Ectodermal cell (in vitro differentiated cells): ENCODE data around the gene CSMD2.

Source experiments
- H3K27ac ChIP-seq: 2 replicates; pipeline ENCODE4 v1.7.0; 2013; ENCODE audit warnings: mild to moderate bottlenecking, low read depth, low read length; ENCODE audit not compliant: insufficient read depth, poor library complexity, severe bottlenecking
- H3K27me3 ChIP-seq: 2 replicates; pipeline ENCODE4 v1.7.0; 2013; ENCODE audit warnings: mild to moderate bottlenecking, low read length; ENCODE audit not compliant: insufficient read depth, control insufficient read depth, poor library complexity, severe bottlenecking
- H3K36me3 ChIP-seq: one replicate; pipeline ENCODE4 v1.7.0; 2013; ENCODE audit warnings: low read length; ENCODE audit not compliant: control insufficient read depth, insufficient read depth
- H3K4me1 ChIP-seq: one replicate; pipeline ENCODE4 v1.7.0; 2013; ENCODE audit warnings: low read length; ENCODE audit not compliant: control insufficient read depth, insufficient read depth
- H3K4me3 ChIP-seq: 2 replicates; pipeline ENCODE4 v1.7.0; 2013; ENCODE audit warnings: low read depth, low read length, control low read depth; ENCODE audit not compliant: insufficient read depth
- H3K9me3 ChIP-seq: 2 replicates; pipeline ENCODE4 v1.7.0; 2013; ENCODE audit warnings: mild to moderate bottlenecking, low read length, moderate library complexity; ENCODE audit not compliant: control insufficient read depth
- WGBS, 2 experiments: methylation state at CpG; one replicate each; pipeline ENCODE4 v1.1.7; 2013; ENCODE audit warnings: missing lambda C conversion rate in 2 of 2; 5-methylcytosine and 5-hydroxymethylcytosine counted together

Gene CSMD2

GRCh38 chr1:33897092-33897725 is 267.8 kb downstream of the CSMD2 start:
- H3K4me3 ChIP-seq: no peak overlapping the region
- no peak overlapping the region for H3K27ac ChIP-seq
- H3K4me1 ChIP-seq: peaks cover 15% of the 10 kb centered on the region
- H3K9me3 ChIP-seq: no peaks in the 10 kb centered on the region
- H3K27me3 ChIP-seq: no peaks in the 10 kb centered on the region
- no peaks in the 10 kb centered on the region for H3K36me3 ChIP-seq
- WGBS, 2 experiments: 84 to 92% methylated on average over 5 of the region's 5 CpGs

GRCh38 chr1:33895976-33896375 is 269.1 kb downstream of the CSMD2 start:
- WGBS, 2 experiments: 100% methylated on average over 2 of the region's 2 CpGs
- H3K36me3 ChIP-seq: no peaks in the 10 kb centered on the region
- no peak overlapping the region for H3K4me3 ChIP-seq
- no peaks in the 10 kb centered on the region for H3K9me3 ChIP-seq
- H3K27ac ChIP-seq: no peak overlapping the region
- no peaks in the 10 kb centered on the region for H3K27me3 ChIP-seq
- H3K4me1 ChIP-seq: peaks cover 15% of the 10 kb centered on the region

GRCh38 chr1:33895396-33895795 is 269.6 kb downstream of the CSMD2 start:
- H3K27ac ChIP-seq: no peak overlapping the region
- no peak overlapping the region for H3K4me3 ChIP-seq
- no peaks in the 10 kb centered on the region for H3K27me3 ChIP-seq
- H3K4me1 ChIP-seq: peaks cover 15% of the 10 kb centered on the region
- H3K9me3 ChIP-seq: no peaks in the 10 kb centered on the region
- H3K36me3 ChIP-seq: no peaks in the 10 kb centered on the region
- WGBS, 2 experiments: 65 to 68% methylated on average over 8 of the region's 8 CpGs

- Histone ChIP-seq H3K36me3 (no peaks in the 10 kb centered on the region), H3K9me3 (no peaks in the 10 kb centered on the region), H3K27me3 (no peaks in the 10 kb centered on the region), H3K4me1 (peaks cover 15% of the 10 kb centered on the region), H3K27ac (peak overlapping the region; percentile 12), H3K4me3 (no peak overlapping the region)
- WGBS, 2 experiments: 67 to 78% methylated on average over 3 of the region's 3 CpGs
Measured at GRCh38 chr1:33893147-33893830, 271.7 kb downstream of the CSMD2 start.

GRCh38 chr1:33886496-33886895 is 278.5 kb downstream of the CSMD2 start:
- WGBS, 2 experiments: 7 to 12% methylated on average over 5 of the region's 5 CpGs
- Histone ChIP-seq H3K27me3 (no peaks in the 10 kb centered on the region), H3K4me1 (peaks cover 5% of the 10 kb centered on the region), H3K9me3 (no peaks in the 10 kb centered on the region), H3K36me3 (no peaks in the 10 kb centered on the region), H3K4me3 (no peak overlapping the region), H3K27ac (no peak overlapping the region)

- no peak overlapping the region for H3K27ac ChIP-seq
- 85 to 100% methylated on average over 1 to 2 of the region's 2 CpGs for WGBS, 2 experiments
Measured at GRCh38 chr1:33880305-33880704, 284.7 kb downstream of the CSMD2 start.

GRCh38 chr1:33878392-33878791 is 286.6 kb downstream of the CSMD2 start:
- 92 to 94% methylated on average over 2 of the region's 2 CpGs for WGBS, 2 experiments
- Histone ChIP-seq H3K27me3 (no peaks in the 10 kb centered on the region), H3K36me3 (no peaks in the 10 kb centered on the region), H3K4me1 (peaks cover 6% of the 10 kb centered on the region), H3K4me3 (no peak overlapping the region), H3K27ac (no peak overlapping the region), H3K9me3 (no peaks in the 10 kb centered on the region)

More at GRCh38 chr1:33880305-33880704, 284.7 kb downstream of the CSMD2 start:
- no peaks in the 10 kb centered on the region for H3K9me3 ChIP-seq
- no peak overlapping the region for H3K4me3 ChIP-seq
- H3K27me3 ChIP-seq: no peaks in the 10 kb centered on the region
- peaks cover 6% of the 10 kb centered on the region for H3K4me1 ChIP-seq
- H3K36me3 ChIP-seq: no peaks in the 10 kb centered on the region

- H3K9me3 ChIP-seq: no peaks in the 10 kb centered on the region
- no peak overlapping the region for H3K27ac ChIP-seq
- no peaks in the 10 kb centered on the region for H3K27me3 ChIP-seq
- peaks cover 11% of the 10 kb centered on the region for H3K4me1 ChIP-seq
- no peak overlapping the region for H3K4me3 ChIP-seq
- 91 to 95% methylated on average over 5 of the region's 5 CpGs for WGBS, 2 experiments
- H3K36me3 ChIP-seq: no peaks in the 10 kb centered on the region
Measured at GRCh38 chr1:33876970-33877650, 287.9 kb downstream of the CSMD2 start.

GRCh38 chr1:33875862-33876261 is 289.2 kb downstream of the CSMD2 start:
- H3K27ac ChIP-seq: no peak overlapping the region
- no peaks in the 10 kb centered on the region for H3K36me3 ChIP-seq
- H3K4me3 ChIP-seq: no peak overlapping the region
- 90 to 91% methylated on average over 3 of the region's 3 CpGs for WGBS, 2 experiments
- H3K27me3 ChIP-seq: no peaks in the 10 kb centered on the region
- no peaks in the 10 kb centered on the region for H3K9me3 ChIP-seq
- H3K4me1 ChIP-seq: peaks cover 11% of the 10 kb centered on the region

- Histone ChIP-seq H3K27me3 (no peaks in the 10 kb centered on the region), H3K27ac (no peak overlapping the region)
Measured at GRCh38 chr1:33874636-33875035, 290.4 kb downstream of the CSMD2 start.

More at GRCh38 chr1:33874636-33875035, 290.4 kb downstream of the CSMD2 start:
- Histone ChIP-seq H3K4me3 (no peak overlapping the region), H3K4me1 (peaks cover 11% of the 10 kb centered on the region), H3K36me3 (no peaks in the 10 kb centered on the region), H3K9me3 (no peaks in the 10 kb centered on the region)
- WGBS, 2 experiments: 96 to 98% methylated on average over 7 of the region's 7 CpGs
